A673 (cell line): ENCODE data around the gene ANKRD9. TPM values are rescaled to one million over a fixed set of nuclear protein-coding genes. Genes with fewer than 3 reads are reported as not detected.

Experiments
- BruUV-seq: library from RNA; stranded (reverse); fragments of 400-500 nt; replicated peaks from 2 replicates; lab custom pipeline; 2021; lab: Mats Ljungman, UMichigan
- CTCF ChIA-PET: fragments of 300-600 bp; sonication (Branson Sonifier 250); formaldehyde crosslinking; loops from one replicate; lab custom pipeline; 2022; ENCODE audit warnings: antibody characterized with exemption; lab: Charles Lee
- POLR2A ChIA-PET: fragments of 300-600 bp; sonication (Branson Sonifier 250); formaldehyde crosslinking; loops from one replicate; lab custom pipeline; 2022; ENCODE audit warnings: antibody characterized with exemption; ENCODE audit not compliant: low non-redundant PET; lab: Charles Lee
- DNase-seq: peaks from one replicate; pipeline ENCODE4 v3.0.0-alpha.2; 2015; ENCODE audit warnings: low spot score
- H3K27ac ChIP-seq: fragments of 200-600 bp; sonication (generic); 2 replicates; pipeline ENCODE4 v1.5.1; 2016; ENCODE audit warnings: mixed run types, low read depth, mild to moderate bottlenecking, mixed read lengths, antibody characterized with exemption, low read length; ENCODE audit not compliant: poor library complexity, severe bottlenecking
- H3K27me3 ChIP-seq: fragments of 200-600 bp; sonication (generic); replicated peaks from 2 replicates; pipeline ENCODE4 v1.6.1; 2017; ENCODE audit warnings: mixed run types, low read depth, mild to moderate bottlenecking, mixed read lengths, antibody characterized with exemption, low read length; ENCODE audit not compliant: insufficient read depth, poor library complexity
- H3K36me3 ChIP-seq: fragments of 200-600 bp; sonication (generic); 2 replicates; pipeline ENCODE4 v1.6.1; 2016; ENCODE audit warnings: mixed run types, mild to moderate bottlenecking, mixed read lengths, antibody characterized with exemption, low read length; ENCODE audit not compliant: insufficient read depth, poor library complexity, severe bottlenecking
- H3K4me1 ChIP-seq: fragments of 200-600 bp; sonication (generic); 2 replicates; pipeline ENCODE4 v1.6.1; 2017; ENCODE audit warnings: mixed run types, mild to moderate bottlenecking, mixed read lengths, antibody characterized with exemption, low read length; ENCODE audit not compliant: insufficient read depth, poor library complexity, severe bottlenecking
- H3K4me3 ChIP-seq: fragments of 200-600 bp; sonication (generic); 2 replicates; pipeline ENCODE4 v1.5.1; 2016; ENCODE audit warnings: low read depth, mixed run types, mild to moderate bottlenecking, mixed read lengths, low read length; ENCODE audit not compliant: poor library complexity, severe bottlenecking
- H3K9me3 ChIP-seq: fragments of 200-600 bp; sonication (generic); 2 replicates; pipeline ENCODE4 v1.6.1; 2016; ENCODE audit warnings: mixed run types, low read depth, mild to moderate bottlenecking, mixed read lengths, antibody characterized with exemption, low read length; ENCODE audit not compliant: poor library complexity, severe bottlenecking
- CTCF ChIP-seq: fragments of 300-800, 200-600 bp; sonication (generic); conservative IDR thresholded peaks from 2 replicates; pipeline ENCODE4 v1.5.1; 2017; ENCODE audit warnings: low read depth, mild to moderate bottlenecking, antibody characterized with exemption, low read length, moderate library complexity, mixed read lengths
- EZH2 ChIP-seq: fragments of 200-600 bp; sonication (generic); IDR thresholded peaks from 2 replicates; pipeline ENCODE4 v1.6.1; 2017; ENCODE audit warnings: borderline replicate concordance, low read depth, mild to moderate bottlenecking, mixed read lengths, antibody characterized with exemption, low read length; ENCODE audit not compliant: poor library complexity, severe bottlenecking
- intact Hi-C: fragments of 100-400 bp; cut with micrococcal nuclease; formaldehyde crosslinking; loops from one replicate; pipeline ENCODE4 v1.10.0; 2022; ENCODE audit not compliant: unreplicated experiment
- total RNA-seq: library from RNA; stranded (reverse); gene quantifications from 2 replicates; pipeline ENCODE4 v1.2.3, GENCODE V29; 2021

The ANKRD9 gene
- total RNA-seq, 1 experiment from 2014 or later = 28.0 TPM

- Histone ChIP-seq H3K27ac (no peak overlapping the region), H3K4me1 (no peaks in the 10 kb centered on the region), H3K27me3 (no peaks in the 10 kb centered on the region), H3K4me3 (no peak overlapping the region), H3K9me3 (no peaks in the 10 kb centered on the region), H3K36me3 (no peaks in the 10 kb centered on the region)
- no peak for DNase-seq
- CTCF ChIA-PET = no interaction called here
- POLR2A ChIA-PET = no interaction called here
- intact Hi-C loops = no loop called here
- TF ChIP-seq EZH2 = no peak
- no peak for TF ChIP-seq CTCF
- no TSS peak for BruUV-seq
Measured at GRCh38 chr14:102492531-102492910, 17.1 kb downstream of the ANKRD9 start.

GRCh38 chr14:102491786-102492530, 17.6 kb downstream of the ANKRD9 start:
- Histone ChIP-seq H3K27me3 (no peaks in the 10 kb centered on the region), H3K27ac (no peak overlapping the region), H3K9me3 (no peaks in the 10 kb centered on the region), H3K4me1 (no peaks in the 10 kb centered on the region), H3K36me3 (no peaks in the 10 kb centered on the region), H3K4me3 (no peak overlapping the region)
- intact Hi-C loops = no loop called here
- no peak for DNase-seq
- ChIA-PET POLR2A (no interaction called here), CTCF (no interaction called here)
- no TSS peak for BruUV-seq
- no peak for TF ChIP-seq CTCF

GRCh38 chr14:102491366-102491765, 18.2 kb downstream of the ANKRD9 start:
- no peak for TF ChIP-seq EZH2
- TF ChIP-seq CTCF = no peak
- no peaks in the 10 kb centered on the region for H3K36me3 ChIP-seq
- BruUV-seq = no TSS peak
- no peak overlapping the region for H3K27ac ChIP-seq
- intact Hi-C loops = no loop called here
- no peak overlapping the region for H3K4me3 ChIP-seq
- no peaks in the 10 kb centered on the region for H3K27me3 ChIP-seq
- no peaks in the 10 kb centered on the region for H3K9me3 ChIP-seq
- POLR2A ChIA-PET = no interaction called here
- CTCF ChIA-PET = no interaction called here
- H3K4me1 ChIP-seq = no peaks in the 10 kb centered on the region
- DNase-seq = no peak
